ENCODE results near the gene TSBP1.

DNA sequence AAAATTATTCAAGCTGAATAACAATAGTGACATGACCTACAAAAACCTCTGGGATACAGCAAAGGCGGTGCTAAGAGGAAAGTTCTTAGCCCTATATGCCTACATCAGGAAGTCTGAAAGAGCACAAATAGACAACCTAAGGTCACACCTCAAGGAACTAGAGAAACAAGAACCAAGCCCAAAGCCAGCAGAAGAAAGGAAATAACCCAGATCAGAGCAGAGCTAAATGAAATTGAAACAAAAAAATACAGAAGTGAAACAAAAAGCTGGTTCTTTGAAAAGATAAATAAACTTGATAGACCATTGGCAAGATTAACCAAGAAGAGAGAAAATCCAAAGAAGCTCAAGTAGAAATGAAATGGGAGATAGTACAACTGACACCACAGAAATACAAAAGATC is 100.3 kb downstream of the TSBP1 start:
- TF ChIP-seq, protein P1, sequence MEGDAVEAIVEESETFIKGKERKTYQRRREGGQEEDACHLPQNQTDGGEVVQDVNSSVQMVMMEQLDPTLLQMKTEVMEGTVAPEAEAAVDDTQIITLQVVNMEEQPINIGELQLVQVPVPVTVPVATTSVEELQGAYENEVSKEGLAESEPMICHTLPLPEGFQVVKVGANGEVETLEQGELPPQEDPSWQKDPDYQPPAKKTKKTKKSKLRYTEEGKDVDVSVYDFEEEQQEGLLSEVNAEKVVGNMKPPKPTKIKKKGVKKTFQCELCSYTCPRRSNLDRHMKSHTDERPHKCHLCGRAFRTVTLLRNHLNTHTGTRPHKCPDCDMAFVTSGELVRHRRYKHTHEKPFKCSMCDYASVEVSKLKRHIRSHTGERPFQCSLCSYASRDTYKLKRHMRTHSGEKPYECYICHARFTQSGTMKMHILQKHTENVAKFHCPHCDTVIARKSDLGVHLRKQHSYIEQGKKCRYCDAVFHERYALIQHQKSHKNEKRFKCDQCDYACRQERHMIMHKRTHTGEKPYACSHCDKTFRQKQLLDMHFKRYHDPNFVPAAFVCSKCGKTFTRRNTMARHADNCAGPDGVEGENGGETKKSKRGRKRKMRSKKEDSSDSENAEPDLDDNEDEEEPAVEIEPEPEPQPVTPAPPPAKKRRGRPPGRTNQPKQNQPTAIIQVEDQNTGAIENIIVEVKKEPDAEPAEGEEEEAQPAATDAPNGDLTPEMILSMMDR (IDR thresholded peaks at IDR 0.05; ENCODE audit: poor library complexity, severe bottlenecking): no peak
- TF ChIP-seq POLR2AphosphoS5 (IDR thresholded peaks at IDR 0.05) (no peak), TAF1 (IDR thresholded peaks at IDR 0.05; ENCODE audit: low read depth) (no peak), MXI1 (conservative IDR thresholded peaks at IDR 0.05; ENCODE audit: poor library complexity, severe bottlenecking) (no peak), EZH2 (IDR thresholded peaks at IDR 0.05; ENCODE audit: borderline replicate concordance, insufficient read depth, low read length, poor library complexity, severe bottlenecking) (no peak)
